ENCODE data around the gene DLG2. TPM values are rescaled to one million over a fixed set of nuclear protein-coding genes. Genes with fewer than 3 reads are reported as not detected.

The DLG2 gene
- total and polyA plus RNA-seq, 2 donors (not counting 3 experiments of a cell fraction or from before 2014, with no cell fraction given), result 0.15 to 1.1 TPM

GRCh38 chr11:84884836-84885235 lies 742.3 kb downstream of the DLG2 start:
- Histone ChIP-seq H3K27me3 (ENCODE audit: control insufficient read depth in 2 of 2, insufficient read depth in 2 of 2, low read length in 2 of 2) (no peaks in the 10 kb centered on the region), H3K79me2 (ENCODE audit: control insufficient read depth, insufficient read depth, low read length) (no peaks in the 10 kb centered on the region), H3K9ac (replicated peaks; ENCODE audit: extremely low read depth, insufficient read depth, low read length) (no peak overlapping the region), H4K20me1 (replicated peaks; ENCODE audit: control insufficient read depth, extremely low read depth, insufficient read depth, low read length) (no peaks in the 10 kb centered on the region), H3K9me1 (replicated peaks; ENCODE audit: control insufficient read depth, extremely low read depth, insufficient read depth, low read length) (no peaks in the 10 kb centered on the region), H3K27ac (ENCODE audit: insufficient read depth, low read depth, low read length) (no peak overlapping the region), H3K36me3 (ENCODE audit: control insufficient read depth in 2 of 2, extremely low read depth in 1 of 2, insufficient read depth in 2 of 2, low read length in 2 of 2) (no peaks in the 10 kb centered on the region), H3K4me3 (replicated peaks in 1 of 3; ENCODE audit: insufficient read depth in 1 of 3, low read depth in 1 of 3, low read length in 3 of 3) (no peak overlapping the region), H3K9me3 (replicated peaks; ENCODE audit: control insufficient read depth, insufficient read depth, low read length) (peaks cover 5% of the 10 kb centered on the region), H3K4me1 (ENCODE audit: control insufficient read depth, extremely low read depth, insufficient read depth, low read length) (no peaks in the 10 kb centered on the region), H3K4me2 (ENCODE audit: insufficient read depth, low read length) (no peak overlapping the region), H2AFZ (ENCODE audit: low read depth, low read length) (no peak overlapping the region)
- BruUV-seq (replicated peaks), result no TSS peak
- ChIA-PET POLR2A (no interaction called here), CTCF (no interaction called here)
- TF ChIP-seq GATA2 (IDR thresholded peaks at IDR 0.05; ENCODE audit: insufficient read depth, insufficient read length, low read depth, low read length) (no peak), POLR2AphosphoS5 (IDR thresholded peaks at IDR 0.05; ENCODE audit: insufficient read depth, low read depth, low read length) (no peak), JUN (IDR thresholded peaks at IDR 0.05; ENCODE audit: borderline replicate concordance, insufficient read depth, insufficient read length, low read depth) (no peak)
- intact Hi-C loops (cut with micrococcal nuclease) (no loop called here), dilution Hi-C loops (cut with MboI; ENCODE audit: extremely low pct_ligation_motif_present, low sequenced_read_pairs) (no loop called here)
- no peak for DNase-seq (ENCODE audit: low read depth, low spot score)
- FAIRE-seq, result no peak

GRCh38 chr11:84882056-84882455 lies 745.1 kb downstream of the DLG2 start:
- Histone ChIP-seq H3K4me1 (ENCODE audit: control insufficient read depth, extremely low read depth, insufficient read depth, low read length) (no peaks in the 10 kb centered on the region), H3K27ac (ENCODE audit: insufficient read depth, low read depth, low read length) (no peak overlapping the region), H3K36me3 (ENCODE audit: control insufficient read depth in 2 of 2, extremely low read depth in 1 of 2, insufficient read depth in 2 of 2, low read length in 2 of 2) (no peaks in the 10 kb centered on the region), H4K20me1 (replicated peaks; ENCODE audit: control insufficient read depth, extremely low read depth, insufficient read depth, low read length) (no peaks in the 10 kb centered on the region), H3K4me2 (ENCODE audit: insufficient read depth, low read length) (no peak overlapping the region), H3K9ac (replicated peaks; ENCODE audit: extremely low read depth, insufficient read depth, low read length) (no peak overlapping the region), H3K4me3 (replicated peaks in 1 of 3; ENCODE audit: insufficient read depth in 1 of 3, low read depth in 1 of 3, low read length in 3 of 3) (no peak overlapping the region), H3K9me3 (replicated peaks; ENCODE audit: control insufficient read depth, insufficient read depth, low read length) (peaks cover 5% of the 10 kb centered on the region), H3K9me1 (replicated peaks; ENCODE audit: control insufficient read depth, extremely low read depth, insufficient read depth, low read length) (no peaks in the 10 kb centered on the region), H2AFZ (ENCODE audit: low read depth, low read length) (no peak overlapping the region), H3K79me2 (ENCODE audit: control insufficient read depth, insufficient read depth, low read length) (no peaks in the 10 kb centered on the region), H3K27me3 (ENCODE audit: control insufficient read depth in 2 of 2, insufficient read depth in 2 of 2, low read length in 2 of 2) (no peaks in the 10 kb centered on the region)
- dilution Hi-C loops (cut with MboI; ENCODE audit: extremely low pct_ligation_motif_present, low sequenced_read_pairs), result no loop called here
- TF ChIP-seq GATA2 (IDR thresholded peaks at IDR 0.05; ENCODE audit: insufficient read depth, insufficient read length, low read depth, low read length) (no peak), MYC (IDR thresholded peaks at IDR 0.05; ENCODE audit: low read depth, low read length) (no peak), EZH2 (IDR thresholded peaks at IDR 0.05; ENCODE audit: borderline replicate concordance, low read depth, low read length, severe bottlenecking) (no peak), POLR2AphosphoS5 (IDR thresholded peaks at IDR 0.05; ENCODE audit: insufficient read depth, low read depth, low read length) (no peak), JUN (IDR thresholded peaks at IDR 0.05; ENCODE audit: borderline replicate concordance, insufficient read depth, insufficient read length, low read depth) (no peak), CTCF (IDR thresholded peaks at IDR 0.05; ENCODE audit: extremely low read depth in 1 of 2, insufficient read depth in 1 of 2, low read depth in 1 of 2, low read length in 2 of 2) (no peak)
- TF ChIP-seq, protein P1, sequence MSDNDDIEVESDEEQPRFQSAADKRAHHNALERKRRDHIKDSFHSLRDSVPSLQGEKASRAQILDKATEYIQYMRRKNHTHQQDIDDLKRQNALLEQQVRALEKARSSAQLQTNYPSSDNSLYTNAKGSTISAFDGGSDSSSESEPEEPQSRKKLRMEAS (IDR thresholded peaks at IDR 0.05; ENCODE audit: insufficient read depth, insufficient read length), result no peak
- DNase-seq (ENCODE audit: low read depth, low spot score), result no peak
- intact Hi-C loops (cut with micrococcal nuclease), result no loop called here
- ChIA-PET CTCF (no interaction called here), POLR2A (no interaction called here)
- no peak for FAIRE-seq
- no TSS peak for BruUV-seq (replicated peaks)
